Measurements from ENCODE around the gene B3GLCT. TPM values are rescaled to one million over a fixed set of nuclear protein-coding genes. Genes with fewer than 3 reads are reported as not detected.
A peak's percentile ranks its signal among the peaks of the same experiment; 100 is the strongest.

B3GLCT gene
- total RNA-seq, 1 donor, result 16.0 TPM

DNA sequence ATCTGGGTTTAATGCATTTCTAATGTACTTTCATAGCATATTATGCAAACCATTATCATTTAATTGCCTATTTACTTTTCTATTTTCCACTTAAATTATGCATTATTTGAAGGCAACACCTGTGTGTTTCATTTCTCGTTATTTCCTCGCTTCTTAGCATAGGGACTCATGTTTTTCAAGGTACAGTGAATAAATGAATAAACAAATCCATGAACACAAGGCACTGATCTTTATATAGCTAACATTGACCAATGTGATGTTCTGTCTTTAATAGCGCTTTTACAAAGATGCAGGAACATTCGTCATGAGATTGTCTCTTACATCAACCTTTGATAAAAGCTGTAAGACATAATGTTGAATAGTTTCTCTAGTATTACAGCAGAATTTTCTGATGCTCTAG, 121.2 kb downstream of the B3GLCT start:
- H3K4me3 ChIP-seq (ENCODE audit: low read depth, low read length), result no peak overlapping the region
- TF ChIP-seq, protein P1, sequence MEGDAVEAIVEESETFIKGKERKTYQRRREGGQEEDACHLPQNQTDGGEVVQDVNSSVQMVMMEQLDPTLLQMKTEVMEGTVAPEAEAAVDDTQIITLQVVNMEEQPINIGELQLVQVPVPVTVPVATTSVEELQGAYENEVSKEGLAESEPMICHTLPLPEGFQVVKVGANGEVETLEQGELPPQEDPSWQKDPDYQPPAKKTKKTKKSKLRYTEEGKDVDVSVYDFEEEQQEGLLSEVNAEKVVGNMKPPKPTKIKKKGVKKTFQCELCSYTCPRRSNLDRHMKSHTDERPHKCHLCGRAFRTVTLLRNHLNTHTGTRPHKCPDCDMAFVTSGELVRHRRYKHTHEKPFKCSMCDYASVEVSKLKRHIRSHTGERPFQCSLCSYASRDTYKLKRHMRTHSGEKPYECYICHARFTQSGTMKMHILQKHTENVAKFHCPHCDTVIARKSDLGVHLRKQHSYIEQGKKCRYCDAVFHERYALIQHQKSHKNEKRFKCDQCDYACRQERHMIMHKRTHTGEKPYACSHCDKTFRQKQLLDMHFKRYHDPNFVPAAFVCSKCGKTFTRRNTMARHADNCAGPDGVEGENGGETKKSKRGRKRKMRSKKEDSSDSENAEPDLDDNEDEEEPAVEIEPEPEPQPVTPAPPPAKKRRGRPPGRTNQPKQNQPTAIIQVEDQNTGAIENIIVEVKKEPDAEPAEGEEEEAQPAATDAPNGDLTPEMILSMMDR (IDR thresholded peaks at IDR 0.05; ENCODE audit: insufficient read depth, low read depth, low read length), result no peak
- DNase-seq (ENCODE audit: low read depth), result no peak

GRCh38 chr13:31321457-31321856, 121.7 kb downstream of the B3GLCT start:
- no peak overlapping the region for H3K4me3 ChIP-seq (ENCODE audit: low read depth, low read length)
- no peak for DNase-seq (ENCODE audit: low read depth)
- TF ChIP-seq, protein P1 (IDR thresholded peaks at IDR 0.05; ENCODE audit: insufficient read depth, low read depth, low read length), result no peak

GRCh38 chr13:31322026-31322425, 122.3 kb downstream of the B3GLCT start:
- peak; percentile 71 for DNase-seq (ENCODE audit: low read depth)
- TF ChIP-seq, protein P1 (IDR thresholded peaks at IDR 0.05; ENCODE audit: insufficient read depth, low read depth, low read length), result no peak
- H3K4me3 ChIP-seq (ENCODE audit: low read depth, low read length), result no peak overlapping the region

- TF ChIP-seq, protein P1 (IDR thresholded peaks at IDR 0.05; ENCODE audit: insufficient read depth, low read depth, low read length), result no peak
- DNase-seq (ENCODE audit: low read depth), result no peak
- H3K4me3 ChIP-seq (ENCODE audit: low read depth, low read length), result no peak overlapping the region
Observed at GRCh38 chr13:31322702-31323405, 123.1 kb downstream of the B3GLCT start.

DNA sequence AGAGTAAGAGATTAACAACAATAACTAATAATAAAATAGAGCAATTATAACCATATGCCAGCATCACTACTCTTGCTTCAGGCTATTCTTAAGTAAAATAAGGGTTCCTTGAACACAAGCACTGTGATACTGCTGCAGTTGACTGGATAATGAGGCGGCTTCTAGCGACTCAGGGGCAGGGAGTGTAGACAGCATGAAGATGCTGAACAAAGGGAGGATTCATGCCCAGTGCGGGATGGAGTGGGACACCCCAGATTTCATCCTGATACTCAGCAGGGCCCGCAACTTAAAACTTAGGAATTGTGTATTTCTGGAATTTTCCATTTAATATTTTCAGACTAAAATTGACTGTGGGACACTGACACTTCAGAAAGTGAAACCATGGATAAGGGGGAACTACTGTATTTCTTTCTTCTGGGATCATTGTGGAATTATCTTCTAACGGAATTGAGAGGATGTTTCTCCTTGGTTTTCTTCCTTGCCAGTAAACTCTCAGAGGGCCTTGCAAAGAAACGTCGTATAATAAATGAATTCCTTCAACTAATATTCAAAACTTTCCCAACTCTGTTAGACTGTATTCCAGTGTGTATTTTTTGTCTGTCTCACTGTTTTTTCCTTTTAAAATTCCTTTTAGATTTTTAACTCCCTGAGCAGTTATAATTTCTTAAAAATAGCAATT, 127.5 kb downstream of the B3GLCT start:
- TF ChIP-seq, protein P1 (IDR thresholded peaks at IDR 0.05; ENCODE audit: insufficient read depth, low read depth, low read length), result no peak
- no peak for DNase-seq (ENCODE audit: low read depth)
- H3K4me3 ChIP-seq (ENCODE audit: low read depth, low read length), result no peak overlapping the region

- DNase-seq (ENCODE audit: low read depth), result peak; percentile 41
- TF ChIP-seq, protein P1 (IDR thresholded peaks at IDR 0.05; ENCODE audit: insufficient read depth, low read depth, low read length), result no peak
- no peak overlapping the region for H3K4me3 ChIP-seq (ENCODE audit: low read depth, low read length)
Observed at GRCh38 chr13:31328549-31329235, 128.9 kb downstream of the B3GLCT start.

All from fibroblast of villous mesenchyme (primary cell).